HG03575 (cell line): ENCODE measurements around the gene NSMCE4A.

Source experiments
- ATAC-seq: cut with Tn5 transposase; IDR thresholded peaks from one replicate; pipeline ENCODE4 v1.9.1; 2021; ENCODE audit not compliant: unreplicated experiment, insufficient number of reproducible peaks, low FRiP score; ENCODE audit errors: extremely low read depth

Gene NSMCE4A

DNA sequence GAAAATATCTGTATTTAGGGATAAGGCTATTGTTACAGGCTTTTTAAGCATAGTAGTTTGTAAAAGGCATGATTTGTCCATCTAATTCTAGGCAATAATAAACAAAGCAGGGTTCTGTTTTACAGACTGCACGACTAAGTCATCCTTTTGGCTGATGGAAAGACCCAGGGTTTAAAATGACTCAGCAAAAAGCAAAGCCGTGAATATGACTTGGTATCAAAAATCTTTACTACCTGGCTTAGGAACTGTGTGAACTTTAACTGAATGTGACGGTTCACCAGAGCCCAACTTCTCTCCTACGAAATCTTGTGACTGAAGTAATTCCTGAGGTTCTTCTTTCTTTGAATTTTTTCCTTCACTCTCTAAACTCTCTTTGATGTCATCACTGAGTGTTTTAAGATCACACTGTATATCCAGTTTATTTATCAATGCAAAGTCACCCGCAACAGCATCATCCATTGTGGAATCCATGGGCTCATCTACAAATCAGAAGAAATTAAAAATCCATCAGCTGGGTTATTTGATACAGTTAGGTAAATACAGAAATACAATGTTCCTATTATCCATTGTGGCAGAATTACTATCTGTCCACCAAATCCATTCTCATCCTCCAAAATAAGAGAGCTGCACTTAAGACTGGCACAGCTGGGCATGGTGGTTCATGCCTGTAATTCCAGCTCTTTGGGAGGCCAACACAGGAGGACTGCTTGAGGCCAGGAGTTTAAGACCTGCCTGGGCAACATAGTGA, 64.2 kb downstream of the NSMCE4A start:
- ATAC-seq: no peak
